HuH-7.5 (cell line): ENCODE results near the gene CNRIP1.

Source experiments
- DNase-seq: peaks from one replicate; pipeline ENCODE4 v3.0.0; 2011; ENCODE audit warnings: low spot score

The CNRIP1 gene

DNA sequence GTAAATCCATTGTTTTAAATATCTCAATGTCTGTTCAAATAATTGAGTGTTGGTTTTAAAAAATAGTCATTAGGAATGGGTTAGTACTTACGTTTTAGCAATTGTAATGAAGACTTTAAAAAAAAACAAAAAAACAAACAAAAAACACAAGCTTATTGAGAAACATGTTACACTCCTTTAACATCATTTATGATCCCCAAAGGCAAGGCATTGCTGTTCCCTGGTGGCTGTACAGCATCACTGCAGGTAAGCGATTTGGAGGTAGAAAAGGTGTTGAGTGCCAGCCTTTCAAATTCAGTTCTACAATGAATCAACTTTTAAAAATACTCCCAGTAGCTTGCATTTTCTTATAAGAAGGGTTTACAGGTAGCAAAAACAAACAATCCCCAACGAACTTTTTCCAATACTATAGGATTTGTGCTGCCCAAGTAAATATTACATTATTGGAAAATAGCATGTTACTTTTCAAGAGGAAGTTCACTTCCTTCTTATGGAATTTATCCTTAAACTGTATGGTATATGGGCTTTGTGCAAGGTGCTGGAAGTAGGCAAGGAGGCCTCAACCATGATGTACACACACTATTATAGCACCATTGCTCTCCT is 27.5 kb downstream of the CNRIP1 start:
- peak; percentile 17 for DNase-seq

DNA sequence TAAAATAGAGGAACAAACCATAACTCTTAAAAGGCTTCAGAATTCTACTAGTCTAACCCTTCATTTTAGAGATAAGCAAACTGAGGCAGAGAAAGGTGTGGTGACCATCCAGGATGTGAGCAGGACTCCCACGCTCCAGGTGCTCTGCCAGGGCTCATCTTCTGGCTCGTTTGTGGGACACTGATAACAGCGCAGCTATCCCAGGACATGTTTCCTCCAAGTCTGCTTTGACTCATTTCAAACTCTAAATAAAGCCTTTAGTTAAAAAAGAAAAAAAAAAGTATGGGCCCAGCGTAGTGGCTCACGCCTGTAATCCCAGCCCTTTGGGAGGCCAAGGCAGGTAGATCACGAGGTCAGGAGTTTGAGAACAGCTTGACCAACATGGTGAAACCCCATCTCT is 28.4 kb downstream of the CNRIP1 start:
- no peak for DNase-seq

DNA sequence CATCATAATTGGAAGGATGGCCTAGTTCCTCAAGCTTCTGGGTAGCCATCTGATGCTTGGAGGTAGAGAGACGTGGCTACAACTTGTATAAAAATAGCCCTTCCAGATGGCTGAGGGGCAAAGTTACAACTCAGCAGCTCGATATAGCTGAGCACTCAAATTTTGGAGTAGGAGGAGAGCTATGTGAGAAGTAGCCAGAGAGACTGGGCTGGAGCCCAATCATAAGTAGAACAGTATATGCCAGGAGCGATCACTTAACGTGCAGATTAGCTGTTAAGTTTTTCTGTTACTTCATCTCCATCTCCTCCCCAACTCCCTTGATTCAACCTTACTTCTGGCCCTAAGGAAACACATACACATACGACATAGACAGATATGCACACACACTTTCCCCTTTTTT is 28.8 kb downstream of the CNRIP1 start:
- DNase-seq: no peak

DNA sequence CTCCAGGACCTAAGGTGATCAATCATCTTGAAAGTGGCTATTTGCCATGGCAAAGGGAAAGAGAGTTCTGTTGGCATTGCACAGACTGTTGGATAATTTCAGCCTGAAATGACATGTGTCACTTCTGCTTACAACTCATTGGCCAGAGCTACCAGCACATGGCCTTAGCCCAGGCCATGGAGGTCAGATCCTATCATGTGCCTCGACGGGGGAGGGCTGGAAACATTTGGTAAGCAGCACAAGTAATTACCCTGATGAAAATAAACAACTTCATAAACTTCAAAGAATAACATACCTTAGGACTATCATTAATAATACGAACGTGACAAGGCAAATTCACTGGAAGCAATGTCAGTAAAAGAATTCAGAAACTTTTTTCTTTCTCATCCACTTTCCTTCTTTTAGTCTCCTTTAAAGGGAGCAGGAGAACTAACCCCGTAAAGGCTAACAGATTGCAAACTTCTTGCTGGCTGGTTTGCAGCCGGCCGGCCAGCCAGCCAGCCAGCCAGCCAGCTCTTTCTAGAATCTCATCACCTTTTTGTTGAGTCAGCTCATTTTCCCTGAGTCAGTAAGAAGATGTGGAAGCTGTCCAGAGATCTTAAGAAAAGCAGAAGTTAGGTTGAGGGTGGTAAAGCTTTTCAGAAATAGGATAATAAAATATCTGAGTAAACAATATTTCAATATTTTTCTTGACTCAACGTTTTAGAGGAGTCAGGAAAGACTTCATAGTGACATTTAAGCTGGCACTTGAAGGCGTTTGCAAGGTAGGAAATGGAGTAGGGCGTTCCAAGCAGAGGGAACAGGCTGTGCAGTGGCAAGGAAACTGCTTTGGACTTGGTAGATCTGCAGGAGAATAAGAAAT is 31.9 kb downstream of the CNRIP1 start:
- DNase-seq: no peak

DNA sequence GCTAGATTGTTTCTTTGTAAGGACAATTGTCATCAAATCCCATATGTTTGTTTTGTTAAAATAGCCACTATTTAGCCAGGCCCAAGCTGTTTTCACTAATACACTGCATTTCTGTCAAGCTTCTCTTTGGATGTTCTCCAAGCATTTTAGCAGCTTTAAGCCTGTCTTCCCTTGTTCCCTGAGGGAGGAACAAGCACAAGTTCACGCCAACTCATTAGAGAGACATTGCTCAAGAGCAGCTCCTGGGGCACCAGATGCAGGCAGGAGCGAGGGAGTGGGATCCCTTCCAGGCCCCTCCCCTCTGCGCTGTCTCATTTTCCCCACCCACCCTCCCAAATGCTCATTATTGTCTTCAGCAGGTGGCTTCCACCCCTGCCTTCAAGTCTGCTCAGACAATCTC is 34.9 kb downstream of the CNRIP1 start:
- DNase-seq: no peak

DNA sequence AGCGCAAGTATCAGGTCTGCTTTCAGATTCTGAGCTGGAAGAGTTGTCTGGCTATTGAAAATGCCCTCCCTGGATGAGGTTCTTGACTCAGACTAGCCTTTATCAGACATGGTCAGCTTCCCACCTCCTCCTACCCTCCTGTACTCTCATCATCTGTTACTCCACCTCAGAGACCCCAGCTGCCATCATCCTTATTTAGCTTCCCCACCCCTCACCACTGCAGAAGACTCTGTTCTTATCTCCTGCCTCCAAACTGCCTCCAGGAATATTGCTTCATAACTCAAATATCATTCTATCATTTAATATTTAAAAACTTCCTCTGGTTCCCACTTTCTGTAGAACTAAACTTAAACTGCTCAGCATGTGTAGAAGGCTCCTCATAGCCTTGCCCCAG is 36.3 kb downstream of the CNRIP1 start:
- DNase-seq: no peak

DNA sequence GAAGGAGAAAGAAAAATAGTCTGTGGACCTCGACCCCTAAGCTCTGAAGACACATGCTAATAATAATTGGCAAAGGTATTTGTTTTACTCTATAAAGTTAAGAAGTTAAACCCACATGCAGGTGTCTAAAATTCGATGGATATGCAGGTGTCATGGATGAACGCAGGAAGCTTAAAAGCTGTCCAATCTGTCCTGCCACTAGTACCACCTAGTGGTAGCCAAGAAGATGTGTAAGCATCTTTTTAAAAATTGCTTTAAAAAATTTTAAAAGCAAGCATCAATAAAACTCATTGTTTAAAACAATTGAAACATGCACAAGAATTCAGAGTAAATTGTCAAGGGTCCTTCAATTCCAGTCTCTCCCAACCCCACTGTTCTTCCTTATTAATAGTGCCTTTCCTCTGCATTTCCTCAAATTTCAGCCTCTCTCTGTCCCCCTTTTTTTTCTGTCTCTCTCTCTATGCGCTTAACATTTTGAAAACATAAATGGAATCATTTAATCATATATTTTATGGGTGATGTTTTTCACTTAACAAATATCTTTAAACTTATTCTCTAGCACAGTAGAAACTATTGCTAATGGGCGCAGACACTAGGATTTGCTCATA is 36.8 kb downstream of the CNRIP1 start:
- DNase-seq: peak; percentile 31

DNA sequence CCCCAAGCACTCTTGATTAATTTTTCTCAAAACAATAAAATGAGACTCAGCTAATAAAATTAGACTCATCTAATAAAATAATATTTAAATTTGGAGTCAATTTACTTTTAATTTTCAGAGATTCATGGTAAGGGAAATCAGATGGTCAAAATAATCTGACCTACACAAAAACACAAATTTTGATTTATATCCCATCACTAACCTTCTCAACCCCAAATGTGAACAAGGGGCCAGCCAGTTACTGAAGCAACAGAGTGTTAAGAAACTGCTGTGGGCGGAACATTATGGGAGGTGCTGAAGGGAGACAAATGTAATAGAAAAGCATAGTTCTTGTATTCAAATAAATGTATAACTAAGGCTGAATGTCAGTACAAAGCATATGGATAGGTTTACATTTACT is 39.0 kb downstream of the CNRIP1 start:
- no peak for DNase-seq

DNA sequence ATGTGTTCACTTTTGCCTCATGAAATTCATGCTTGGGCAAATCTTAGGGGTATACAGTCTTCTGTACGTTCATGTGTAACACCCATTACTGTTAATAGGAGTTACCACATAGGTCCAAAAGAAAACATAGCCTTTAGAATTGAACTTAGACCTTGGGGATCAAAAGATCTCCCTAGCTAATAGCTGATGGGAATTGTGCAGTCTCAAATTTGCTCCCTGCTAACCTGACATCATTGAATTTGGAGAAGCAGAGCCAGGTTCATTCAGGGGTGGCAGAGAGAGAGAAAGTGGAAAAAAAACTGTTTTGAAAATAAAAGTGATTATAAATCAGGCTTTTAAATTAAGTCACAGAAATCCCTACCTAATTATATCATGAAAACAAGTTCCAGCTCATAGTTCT is 39.4 kb downstream of the CNRIP1 start:
- DNase-seq: no peak

DNA sequence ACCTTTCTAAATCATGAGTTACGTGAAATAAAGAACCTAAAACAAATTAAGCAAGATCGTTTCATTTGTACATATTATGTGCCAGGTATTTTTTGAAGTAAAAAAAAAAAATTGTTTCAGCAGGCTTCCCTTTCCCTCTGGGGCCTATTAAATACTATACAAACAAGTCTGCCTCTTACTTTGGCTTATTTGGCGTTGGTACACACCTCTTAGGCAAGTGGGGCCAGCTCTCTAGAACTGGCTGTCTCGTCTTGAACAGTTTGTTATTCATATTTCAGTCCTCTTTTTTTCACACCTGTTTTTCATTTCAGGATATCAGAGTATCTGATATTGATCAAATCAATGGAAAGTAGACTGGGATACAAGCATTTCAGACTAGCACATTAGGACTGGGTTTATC is 40.1 kb downstream of the CNRIP1 start:
- no peak for DNase-seq

DNA sequence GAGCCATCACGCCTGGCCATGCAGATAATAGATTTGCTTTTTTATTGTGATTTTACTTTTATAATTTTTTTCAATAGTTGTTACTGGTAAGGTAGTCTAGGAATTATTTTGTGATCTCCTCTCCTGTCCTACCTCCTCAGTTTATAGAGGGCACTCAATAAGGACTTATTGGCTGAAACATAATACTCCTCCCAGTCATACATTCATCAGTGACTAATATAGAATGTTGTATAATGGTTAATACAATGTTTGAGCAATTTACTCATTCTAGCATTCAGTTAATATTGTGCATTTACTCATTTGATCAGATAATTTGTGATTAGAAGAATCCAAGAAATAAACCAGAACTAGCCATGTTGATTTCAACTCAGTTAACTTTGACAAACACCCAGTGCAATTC is 41.6 kb downstream of the CNRIP1 start:
- DNase-seq: no peak

DNA sequence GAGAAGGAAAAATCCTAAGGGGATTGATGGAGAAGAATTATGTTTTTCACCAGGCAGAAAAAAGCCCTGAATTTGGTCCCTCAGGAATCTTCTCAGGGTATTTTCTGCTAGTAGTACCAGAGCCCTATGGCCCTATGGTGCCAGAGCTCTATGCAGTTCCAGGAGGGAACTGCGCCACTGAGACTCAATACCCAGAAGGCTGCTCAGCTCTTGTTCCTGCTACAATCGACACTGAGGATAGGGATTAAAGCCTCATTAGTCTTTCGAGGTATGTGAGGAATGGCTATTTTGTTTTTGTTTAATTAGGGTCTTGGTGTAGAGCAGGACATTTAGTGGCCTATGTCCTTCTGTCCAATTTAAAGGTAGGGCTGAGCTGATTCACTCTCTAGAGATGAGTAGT is 45.7 kb downstream of the CNRIP1 start:
- DNase-seq: no peak

DNA sequence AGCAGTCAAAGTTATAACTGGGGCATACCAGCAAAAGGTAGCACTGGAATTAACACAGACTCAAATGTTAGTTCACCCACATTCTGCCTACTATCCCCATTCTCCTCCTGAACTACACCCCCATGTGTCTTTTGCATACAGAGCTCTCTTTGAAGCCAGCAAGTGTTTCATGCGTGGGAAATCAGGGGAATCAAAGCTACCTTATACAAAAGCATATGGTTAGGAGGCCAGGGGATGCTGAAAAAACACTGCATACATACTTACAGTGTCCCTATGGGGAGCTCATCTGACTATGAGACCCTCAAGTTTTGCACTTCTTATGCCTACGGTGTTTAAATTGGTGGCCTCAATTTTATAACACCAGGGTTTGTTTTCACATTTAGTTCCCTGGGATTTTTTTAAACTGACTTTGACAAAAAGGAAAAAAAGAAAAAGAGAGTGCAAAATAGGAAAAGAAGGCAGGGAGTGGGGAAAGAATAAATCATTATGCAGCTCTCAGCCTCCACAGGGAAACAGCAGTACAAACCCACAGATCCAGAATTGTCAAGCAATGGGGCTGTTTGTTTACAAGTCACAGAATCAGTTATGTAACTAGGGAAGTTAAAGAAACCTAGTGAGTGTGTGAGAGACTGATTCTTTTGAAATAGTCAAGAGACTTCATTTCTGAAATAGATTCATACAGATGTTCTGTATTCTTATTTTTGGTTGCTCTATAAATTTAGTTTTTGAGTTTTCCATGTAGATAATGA is 47.3 kb downstream of the CNRIP1 start:
- no peak for DNase-seq

DNA sequence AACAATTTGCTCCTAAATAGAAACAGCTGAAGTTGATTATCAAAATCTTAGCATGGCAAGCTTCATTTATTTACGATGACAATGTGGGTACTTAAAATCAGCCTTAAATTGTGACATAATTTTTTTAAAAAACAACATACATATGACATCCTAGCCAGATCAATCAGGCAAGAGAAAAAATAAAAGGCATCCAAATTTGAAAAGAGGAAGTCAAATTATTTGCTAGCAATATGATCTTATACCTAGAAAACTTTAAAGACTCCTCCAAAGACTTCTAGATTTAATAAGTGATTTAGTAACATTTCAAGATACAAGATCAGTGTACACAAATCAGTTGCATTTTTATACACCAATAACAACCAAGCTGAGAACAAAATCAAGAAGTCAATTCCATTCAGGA is 53.1 kb downstream of the CNRIP1 start:
- no peak for DNase-seq

DNA sequence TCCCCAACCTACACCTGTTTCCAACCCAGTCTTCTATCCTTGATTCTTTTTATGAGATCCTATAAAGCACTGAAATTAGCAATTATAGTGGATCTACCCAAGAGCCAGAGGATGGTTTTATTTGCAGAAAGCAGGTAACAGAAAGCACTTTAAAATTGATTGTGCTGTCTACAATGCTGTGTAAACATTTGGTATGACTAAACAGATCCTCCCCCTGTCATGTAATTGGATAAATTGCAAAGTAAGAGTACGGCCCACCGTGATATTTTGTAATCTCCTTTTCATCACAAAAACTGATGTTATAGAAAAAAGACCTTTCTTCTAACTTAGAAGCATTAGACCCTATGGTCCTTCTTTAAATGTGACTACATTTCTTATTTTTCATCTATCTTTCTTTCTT is 56.1 kb downstream of the CNRIP1 start:
- no peak for DNase-seq

DNA sequence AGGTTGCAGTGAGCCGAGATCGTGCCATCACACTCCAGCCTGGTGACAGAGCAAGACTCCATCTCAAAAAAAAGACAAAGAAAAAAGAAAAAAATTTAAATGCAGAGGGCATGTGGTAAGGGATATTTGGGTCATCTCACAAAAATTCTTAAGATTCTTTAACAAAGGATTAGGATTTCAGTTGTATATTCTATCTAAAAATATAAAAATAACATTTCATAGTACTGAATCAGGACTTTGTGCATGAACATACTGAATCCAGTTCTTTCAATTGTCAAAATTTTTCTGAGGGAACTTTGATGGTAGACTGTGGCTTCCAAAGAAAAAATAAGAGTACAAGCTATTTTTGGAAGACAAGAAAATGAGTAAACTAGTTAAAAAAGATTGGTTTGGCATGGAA is 60.9 kb downstream of the CNRIP1 start:
- no peak for DNase-seq

DNA sequence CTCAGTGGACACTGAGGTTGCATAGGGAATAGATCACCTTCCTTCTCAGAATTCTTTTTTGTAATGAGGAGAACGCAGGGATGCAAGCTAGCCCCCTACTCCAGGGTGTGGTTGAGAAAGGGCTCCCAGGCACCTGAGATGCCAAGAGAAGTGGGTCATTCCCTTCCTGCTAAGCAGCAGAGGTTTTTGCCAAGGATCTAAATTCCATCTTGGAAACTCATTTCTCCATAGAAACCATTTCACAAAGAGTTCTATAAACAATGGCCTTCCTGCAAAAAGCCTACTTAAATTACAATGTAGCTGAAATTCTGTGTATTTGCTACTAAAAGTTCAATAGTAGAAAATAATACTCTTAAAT is 63.7 kb downstream of the CNRIP1 start:
- DNase-seq: no peak

DNA sequence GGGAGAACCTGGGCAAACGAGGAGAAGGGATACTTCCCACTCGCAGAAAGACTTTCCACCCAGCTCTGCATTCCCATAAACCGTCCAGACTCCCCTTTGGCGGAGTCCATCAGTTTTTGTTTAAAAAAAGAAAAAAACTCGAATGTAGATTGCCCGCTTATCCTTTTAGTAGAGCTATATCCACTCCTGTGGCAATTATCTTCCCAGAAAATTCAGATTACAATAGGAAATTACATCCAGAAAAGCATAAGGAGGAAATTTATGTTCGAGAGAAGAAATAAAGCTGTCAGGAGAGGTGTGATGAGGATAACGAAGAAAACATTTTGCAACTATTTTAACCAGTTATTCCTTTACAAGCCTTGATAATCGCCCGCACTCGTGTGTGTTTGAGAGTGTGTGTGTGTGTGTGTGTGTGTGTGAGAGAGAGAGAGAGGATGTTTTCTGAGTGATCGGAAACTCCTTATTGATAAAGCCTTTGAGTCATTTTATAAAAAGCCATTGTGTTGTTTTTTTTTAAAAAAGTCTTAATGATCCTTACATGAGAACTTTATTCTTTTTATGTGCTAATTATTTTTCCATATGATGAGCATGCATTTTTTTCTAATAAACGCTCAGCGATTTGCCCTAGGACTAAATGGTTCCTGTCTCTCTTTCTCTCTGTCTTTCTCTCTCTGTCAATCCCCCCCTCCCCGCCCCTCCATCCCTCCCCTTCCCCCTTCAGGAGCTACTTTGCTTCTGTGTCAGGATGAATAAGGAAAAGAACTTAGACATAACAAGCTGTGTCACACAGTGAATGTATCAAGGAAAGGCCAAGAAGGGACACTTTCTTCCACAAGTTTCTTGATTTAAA is 66.3 kb downstream of the CNRIP1 start:
- DNase-seq: no peak

DNA sequence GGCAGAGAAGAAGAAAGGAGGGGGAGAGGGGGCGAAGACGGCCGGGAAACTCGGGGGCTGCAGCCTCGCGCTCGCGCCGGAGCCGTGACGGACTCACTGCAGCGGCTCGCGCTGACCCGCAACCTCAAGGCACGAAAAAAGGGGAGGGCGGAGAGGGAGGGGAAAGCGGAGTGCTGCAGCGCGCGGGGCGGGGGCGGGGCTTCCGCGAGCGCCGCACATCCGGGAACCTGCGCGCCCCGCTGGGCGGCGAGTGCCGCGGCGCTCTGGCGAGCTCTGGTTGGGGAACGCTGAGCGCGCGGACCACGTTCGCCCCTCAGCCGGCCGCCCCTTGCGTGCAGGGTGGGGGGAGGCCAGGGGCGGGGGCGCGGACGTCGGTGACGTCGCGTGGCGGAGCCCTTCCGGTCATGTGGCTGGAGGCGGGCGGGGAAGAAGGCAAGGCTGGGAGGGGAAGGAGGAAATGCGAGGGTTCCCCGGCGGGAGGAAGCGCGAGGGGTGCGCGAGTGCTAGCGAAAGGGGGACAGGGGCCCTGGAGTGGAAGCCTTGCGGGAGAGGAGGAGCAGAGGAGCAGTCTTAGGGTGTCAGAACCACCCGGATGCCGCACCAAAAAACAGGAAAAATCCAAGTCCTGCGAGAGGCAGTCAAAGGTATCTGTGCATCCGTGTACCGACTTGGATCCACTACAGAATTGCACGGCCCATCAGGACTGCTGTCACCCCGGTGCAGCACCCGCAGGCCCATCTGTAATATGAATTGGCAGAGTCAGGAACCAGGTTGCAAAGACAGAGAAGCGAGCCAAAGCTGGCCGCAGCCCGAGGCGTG is 67.1 kb downstream of the CNRIP1 start, which contains the start of gene PPP3R1:
Gene PPP3R1, minus strand, starts transcription at position 133 of the 819 bp plus-strand sequence. CDS start 405 bp downstream, outside the sequence.
- DNase-seq: peak; percentile 81

DNA sequence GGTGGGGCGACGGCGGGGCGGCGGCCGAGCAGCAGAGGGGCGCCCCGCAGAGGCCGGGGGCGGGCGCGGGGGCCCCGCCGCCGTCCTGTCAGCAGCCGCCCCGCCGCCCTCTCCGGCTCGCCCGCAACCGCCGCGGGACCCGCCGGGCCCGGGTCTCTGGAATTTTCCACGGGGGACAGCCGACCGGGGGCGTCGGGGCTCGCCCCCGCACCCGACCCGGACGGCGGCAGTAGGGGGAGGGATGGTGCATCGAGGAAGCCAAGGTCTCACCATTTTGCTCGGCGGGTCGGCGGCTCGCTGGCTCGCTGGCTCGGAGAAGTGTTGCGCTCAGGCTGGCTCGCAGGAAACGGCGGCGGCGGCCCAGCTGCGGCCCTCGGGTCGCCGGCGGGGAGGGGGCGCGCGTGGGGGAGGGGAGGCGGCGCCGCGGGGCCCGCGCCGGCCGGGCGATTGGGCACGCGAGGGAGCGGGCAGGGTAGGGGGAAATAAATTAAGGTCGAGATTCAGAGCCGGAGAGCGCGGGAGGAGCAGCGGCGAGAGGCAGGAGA is 67.8 kb downstream of the CNRIP1 start:
- DNase-seq: peak; percentile 10
